Adrenal gland (tissue), 12 donors: ENCODE results near the gene CLMN. TPM values are rescaled to one million over a fixed set of nuclear protein-coding genes. Genes with fewer than 3 reads are reported as not detected.

ENCODE experiments used
- DNase-seq, 7 donors: peaks; one replicate each; pipeline ENCODE4 v3.0.0-alpha.2; 2019 to 2020
- H3K27ac ChIP-seq, 5 donors: fragments of 200-600 bp; sonication (generic) in 4 of 5; 1 replicate in 3 of 5; 2 replicates in 2 of 5; pipeline versions ENCODE4 v1.5.1 to v1.8.0; 2016 to 2020; ENCODE audit warnings: mild to moderate bottlenecking in 1 of 5
- H3K27me3 ChIP-seq: fragments of 200-600 bp; 2 replicates; pipeline ENCODE4 v1.8.0; 2021
- H3K36me3 ChIP-seq, 2 donors: fragments of 200-600 bp; replicated peaks in 1 of 2; 1 replicate in 1 of 2; 2 replicates in 1 of 2; pipeline versions ENCODE4 v1.5.1 to v1.8.0; 2018 to 2022
- H3K4me1 ChIP-seq, 2 donors: fragments of 200-600 bp; replicated peaks in 1 of 2; 1 replicate in 1 of 2; 2 replicates in 1 of 2; pipeline versions ENCODE4 v1.5.1 to v1.8.0; 2018 to 2021
- H3K4me3 ChIP-seq, 4 donors: fragments of 200-600 bp; sonication (generic) in 3 of 4; one replicate each; pipeline ENCODE4 v1.5.1; 2016 to 2018
- H3K9me3 ChIP-seq, 3 donors: fragments of 200-600 bp; sonication (generic) in 1 of 3; replicated peaks in 1 of 3; 1 replicate in 2 of 3; 2 replicates in 1 of 3; pipeline versions ENCODE4 v1.5.1 to v1.8.0; 2016 to 2021
- CTCF ChIP-seq, 6 experiments: fragments of 450-650 bp in 4 of 6; fragments of 200-600 bp in 2 of 6; sonication (generic) in 1 of 6; IDR thresholded peaks; 1 replicate in 5 of 6; 2 replicates in 1 of 6; pipeline versions ENCODE4 v1.5.1 to v1.8.0; 2016 to 2021; ENCODE audit warnings: antibody characterized with exemption in 6 of 6, mild to moderate bottlenecking in 2 of 6, moderate library complexity in 1 of 6
- POLR2A ChIP-seq, 2 donors: fragments of 450-650 bp; IDR thresholded peaks; one replicate each; pipeline ENCODE4 v1.6.1; 2017; ENCODE audit warnings: antibody characterized with exemption in 2 of 2, mild to moderate bottlenecking in 2 of 2, moderate library complexity in 1 of 2
- WGBS, 4 donors: extraction: QIAGEN DNeasy Blood & Tissue Kit in 2 of 4; methylation state at CpG; one replicate each; pipeline versions ENCODE4 v1.1.5 to v1.1.7; 2013 to 2017; 5-methylcytosine and 5-hydroxymethylcytosine counted together
- intact Hi-C, 2 donors: fragments of 100-400 bp; cut with DNase I; formaldehyde crosslinking; loops; one replicate each; pipeline versions ENCODE4 v1.14.1 to v1.15.0; 2022 to 2023
- polyA plus RNA-seq, 3 donors: library from polyadenylated mRNA; stranded (reverse); fragments of 200-250 nt in 2 of 3; fragments of 350-450 nt in 1 of 3; fragmentation: Illumina TruSeq in 1 of 3; extraction: RNeasy Lipid Tissue Mini Kit (QIAGEN cat#74804) in 1 of 3; gene quantifications; one replicate each; pipeline ENCODE4 v1.2.3, GENCODE V29; 2013 to 2014
- total RNA-seq, 9 donors: library from RNA; depleted of rRNA in 4 of 9; stranded (reverse); fragments of >200 nt in 4 of 9; fragments of 120-200 nt in 1 of 9; fragmentation: NEBNext Ultra II Directional in 1 of 9; extraction: Animal tissue kit (Norgen Biotek cat#: 25700) in 1 of 9; gene quantifications; one replicate each; pipeline versions ENCODE4 v1.1.0 to v1.2.4, GENCODE V29; 2013 to 2023
- donor health status: healthy with polysubstance abuse.
- donor health status: Bipolar disorder and iron deficiency.
- donor health status: DM: yes; HTN: yes; CAD: no.
- donor health status: DM: no; HTN: no; CAD: no.
- donor health status: DM: no; HTN: no; CAD: no.
- donor health status: DM: yes; HTN: yes; CAD: no.

CLMN gene
- total and polyA plus RNA-seq, 12 donors: 2.7 to 9.5 (median 4.9) TPM

DNA sequence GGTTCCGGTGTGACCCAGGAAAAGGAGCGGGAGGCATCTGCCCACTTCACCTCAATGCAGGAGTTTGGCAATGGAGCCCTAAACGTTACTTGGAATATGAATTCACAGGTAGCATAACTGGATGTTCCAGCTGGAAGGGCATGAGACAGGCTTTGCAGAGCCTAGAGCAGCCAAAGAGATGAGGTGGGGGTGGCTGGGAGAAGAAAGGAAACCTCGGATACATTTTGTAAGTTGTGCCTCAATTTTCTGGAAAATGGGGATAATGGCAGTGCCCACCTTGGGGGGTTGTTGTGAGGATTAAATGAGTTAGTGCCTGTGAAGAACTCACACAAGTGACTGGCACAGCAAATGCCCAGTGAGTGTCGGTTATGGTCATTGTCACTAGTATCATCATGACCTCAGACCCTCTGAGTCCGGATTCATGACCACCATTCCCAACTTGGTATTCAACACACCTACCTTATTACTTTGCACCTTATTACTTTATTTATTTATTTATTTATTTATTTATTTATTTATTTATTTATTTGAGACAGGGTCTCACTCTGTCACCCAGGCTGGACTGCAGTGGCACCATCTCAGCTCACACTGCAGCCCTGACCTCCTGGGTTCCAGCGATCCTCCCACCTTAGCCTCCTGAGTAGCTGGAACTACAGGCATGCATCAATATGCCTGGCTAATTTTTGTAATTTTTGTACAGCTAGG is 56.0 kb downstream of the CLMN start:
- peak in 1 of 7 donors; percentile 27 for DNase-seq
- WGBS, 4 donors: 88 to 96% (median 94%) methylated on average over 7 of the region's 7 CpGs
- Histone ChIP-seq H3K4me3 (no peak overlapping the region), H3K27me3 (no peaks in the 10 kb centered on the region), H3K9me3 (no peaks in the 10 kb centered on the region), H3K4me1 (peaks cover 0 to 13% of the 10 kb centered on the region in 2 donors), H3K36me3 (no peaks in the 10 kb centered on the region), H3K27ac (no peak overlapping the region)
- TF ChIP-seq POLR2A (IDR thresholded peaks at IDR 0.05) (no peak), CTCF (IDR thresholded peaks at IDR 0.05) (no peak)
- intact Hi-C loops: no loop called here

- no peaks in the 10 kb centered on the region for H3K9me3 ChIP-seq
- peaks cover 0 to 13% of the 10 kb centered on the region in 2 donors for H3K4me1 ChIP-seq
- intact Hi-C loops: no loop called here
- no peaks in the 10 kb centered on the region for H3K36me3 ChIP-seq
- no peak overlapping the region for H3K27ac ChIP-seq
- no peaks in the 10 kb centered on the region for H3K27me3 ChIP-seq
- H3K4me3 ChIP-seq: no peak overlapping the region
- TF ChIP-seq CTCF (IDR thresholded peaks at IDR 0.05) (no peak), POLR2A (IDR thresholded peaks at IDR 0.05) (no peak)
- DNase-seq: no peak
- WGBS, 4 donors: 83 to 94% (median 89%) methylated on average over 3 of the region's 3 CpGs
Measured at GRCh38 chr14:95262511-95262891, 57.2 kb downstream of the CLMN start.

DNA sequence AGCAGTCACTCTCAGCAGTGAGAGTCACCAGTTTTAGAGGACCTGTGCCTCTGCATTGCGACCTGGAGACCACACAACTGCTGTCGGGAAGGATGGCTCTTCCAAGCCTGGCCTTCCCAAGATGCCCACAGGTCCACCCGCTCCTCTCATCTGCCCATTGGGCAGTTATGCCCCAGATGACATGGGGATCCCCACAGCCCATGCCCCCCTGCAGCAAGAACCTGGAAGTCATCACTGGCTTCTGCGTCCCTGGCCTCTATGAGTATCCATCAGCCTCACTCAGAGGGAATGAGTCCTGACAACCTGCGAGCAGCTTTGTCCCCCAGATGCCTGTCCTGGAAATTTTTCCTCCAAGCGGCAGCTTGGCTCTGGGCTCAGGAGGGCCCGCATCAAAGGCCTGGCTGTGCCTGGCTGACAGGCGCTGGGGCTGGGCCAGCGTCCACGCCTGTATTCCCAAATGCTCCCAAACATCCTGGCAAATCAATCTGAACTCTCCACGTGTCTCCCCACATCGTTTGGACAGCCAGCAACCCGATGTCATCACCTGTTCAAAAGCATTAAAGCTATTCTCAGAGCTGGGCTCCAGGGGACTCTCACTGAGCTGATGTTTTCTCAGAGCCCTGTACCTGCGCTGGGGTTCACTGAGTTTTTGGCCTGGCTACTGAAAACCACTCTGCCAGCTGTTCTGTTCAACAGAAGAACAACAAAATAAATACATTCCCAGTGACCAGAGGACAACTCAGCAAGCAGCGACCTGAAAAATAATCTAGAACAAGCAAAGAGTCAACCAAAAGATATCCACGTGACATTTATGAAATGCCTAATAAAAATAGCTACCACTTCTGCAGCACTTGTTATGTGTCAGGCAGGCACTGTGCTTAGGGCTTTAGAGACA is 57.8 kb downstream of the CLMN start:
- no peaks in the 10 kb centered on the region for H3K27me3 ChIP-seq
- intact Hi-C loops: no loop called here
- no peak for TF ChIP-seq CTCF (IDR thresholded peaks at IDR 0.05)
- no peak for TF ChIP-seq POLR2A (IDR thresholded peaks at IDR 0.05)
- no peaks in the 10 kb centered on the region for H3K9me3 ChIP-seq
- H3K36me3 ChIP-seq: no peaks in the 10 kb centered on the region
- H3K27ac ChIP-seq: no peak overlapping the region
- peaks cover 0 to 13% of the 10 kb centered on the region in 2 donors for H3K4me1 ChIP-seq
- WGBS, 4 donors: 83 to 91% (median 89%) methylated on average over 6 to 16 of the region's 16 CpGs
- H3K4me3 ChIP-seq: no peak overlapping the region
- peak in 1 of 7 donors; percentile 28 for DNase-seq

DNA sequence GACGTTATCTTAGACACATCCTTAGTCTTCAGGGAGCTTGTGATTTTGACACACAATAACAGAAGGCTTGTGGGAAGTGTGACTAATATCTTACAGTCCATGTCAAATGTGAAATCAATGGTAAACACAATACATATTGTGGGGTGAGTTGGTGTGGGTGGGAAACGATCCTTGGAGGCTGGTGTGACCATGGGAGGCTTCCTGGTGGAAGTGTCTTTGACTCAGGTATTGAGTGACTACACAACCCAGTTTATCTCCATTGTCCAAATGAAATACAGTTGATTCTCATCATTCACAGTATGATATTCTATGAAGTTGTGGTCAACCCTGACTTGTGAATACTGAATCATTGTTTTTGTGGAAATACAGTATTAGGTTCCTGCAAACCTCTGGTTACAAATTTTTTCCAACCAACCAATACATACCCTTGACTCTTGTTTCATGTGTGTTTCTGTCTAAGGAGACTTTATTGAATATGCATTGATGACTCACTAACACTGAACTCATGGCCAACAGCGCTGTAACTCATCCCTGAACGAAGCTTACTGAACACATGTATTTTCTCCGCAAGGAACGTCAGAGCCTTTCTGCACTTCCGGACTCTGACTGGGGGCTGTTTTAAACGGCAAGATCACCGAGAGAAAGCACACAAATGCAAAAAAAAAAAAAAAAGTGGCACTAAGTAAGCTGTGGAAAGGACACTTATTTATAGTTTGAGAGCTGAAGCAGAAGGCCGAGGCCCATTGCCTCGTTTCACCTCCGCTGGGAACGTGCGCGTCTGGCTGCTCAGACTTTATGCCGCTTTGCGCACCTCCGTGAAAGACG is 59.0 kb downstream of the CLMN start:
- H3K4me1 ChIP-seq: peaks cover 0 to 9% of the 10 kb centered on the region in 2 donors
- intact Hi-C loops: no loop called here
- H3K27ac ChIP-seq: no peak overlapping the region
- H3K4me3 ChIP-seq: no peak overlapping the region
- no peaks in the 10 kb centered on the region for H3K27me3 ChIP-seq
- TF ChIP-seq POLR2A (IDR thresholded peaks at IDR 0.05): no peak
- no peak for TF ChIP-seq CTCF (IDR thresholded peaks at IDR 0.05)
- WGBS, 4 donors: 71 to 77% (median 74%) methylated on average over 19 of the region's 19 CpGs
- no peaks in the 10 kb centered on the region for H3K36me3 ChIP-seq
- DNase-seq: peak in 1 of 7 donors; percentile 28
- no peaks in the 10 kb centered on the region for H3K9me3 ChIP-seq
